ENCODE measurements around the gene ACAA2.

DNA sequence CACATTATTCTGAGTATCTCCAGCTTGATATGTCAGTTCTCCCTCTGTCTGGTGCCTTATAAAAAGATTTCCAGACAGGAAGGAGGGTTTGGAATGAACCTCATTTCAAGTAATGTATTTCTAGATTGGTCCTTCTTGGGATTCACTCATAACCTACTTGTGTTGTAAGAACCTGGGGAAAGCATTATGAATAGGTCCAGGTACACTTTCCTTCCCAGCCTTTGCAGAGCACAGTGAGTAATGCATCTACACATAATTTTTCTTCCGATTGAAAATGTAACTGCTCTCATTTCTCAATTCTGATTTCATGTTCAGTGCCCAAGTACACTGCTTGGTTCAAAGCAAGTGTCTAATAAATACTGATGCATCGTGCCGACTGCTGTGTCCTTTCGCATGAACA is 25.0 kb upstream of the ACAA2 start:
- TF ChIP-seq, protein P1, sequence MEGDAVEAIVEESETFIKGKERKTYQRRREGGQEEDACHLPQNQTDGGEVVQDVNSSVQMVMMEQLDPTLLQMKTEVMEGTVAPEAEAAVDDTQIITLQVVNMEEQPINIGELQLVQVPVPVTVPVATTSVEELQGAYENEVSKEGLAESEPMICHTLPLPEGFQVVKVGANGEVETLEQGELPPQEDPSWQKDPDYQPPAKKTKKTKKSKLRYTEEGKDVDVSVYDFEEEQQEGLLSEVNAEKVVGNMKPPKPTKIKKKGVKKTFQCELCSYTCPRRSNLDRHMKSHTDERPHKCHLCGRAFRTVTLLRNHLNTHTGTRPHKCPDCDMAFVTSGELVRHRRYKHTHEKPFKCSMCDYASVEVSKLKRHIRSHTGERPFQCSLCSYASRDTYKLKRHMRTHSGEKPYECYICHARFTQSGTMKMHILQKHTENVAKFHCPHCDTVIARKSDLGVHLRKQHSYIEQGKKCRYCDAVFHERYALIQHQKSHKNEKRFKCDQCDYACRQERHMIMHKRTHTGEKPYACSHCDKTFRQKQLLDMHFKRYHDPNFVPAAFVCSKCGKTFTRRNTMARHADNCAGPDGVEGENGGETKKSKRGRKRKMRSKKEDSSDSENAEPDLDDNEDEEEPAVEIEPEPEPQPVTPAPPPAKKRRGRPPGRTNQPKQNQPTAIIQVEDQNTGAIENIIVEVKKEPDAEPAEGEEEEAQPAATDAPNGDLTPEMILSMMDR (IDR thresholded peaks at IDR 0.05; ENCODE audit: low read depth, low read length, poor library complexity, severe bottlenecking), result no peak
- no peak for TF ChIP-seq EZH2phosphoT487 (IDR thresholded peaks at IDR 0.05; ENCODE audit: borderline replicate concordance, low read length)
